HG02759 (cell line): Measurements from ENCODE around the gene CLPSL1.

Experiments
- ATAC-seq: cut with Tn5 transposase; IDR thresholded peaks from one replicate; pipeline ENCODE4 v1.9.1; 2021; ENCODE audit warnings: mild to moderate bottlenecking, moderate library complexity; ENCODE audit not compliant: unreplicated experiment

Gene CLPSL1

DNA sequence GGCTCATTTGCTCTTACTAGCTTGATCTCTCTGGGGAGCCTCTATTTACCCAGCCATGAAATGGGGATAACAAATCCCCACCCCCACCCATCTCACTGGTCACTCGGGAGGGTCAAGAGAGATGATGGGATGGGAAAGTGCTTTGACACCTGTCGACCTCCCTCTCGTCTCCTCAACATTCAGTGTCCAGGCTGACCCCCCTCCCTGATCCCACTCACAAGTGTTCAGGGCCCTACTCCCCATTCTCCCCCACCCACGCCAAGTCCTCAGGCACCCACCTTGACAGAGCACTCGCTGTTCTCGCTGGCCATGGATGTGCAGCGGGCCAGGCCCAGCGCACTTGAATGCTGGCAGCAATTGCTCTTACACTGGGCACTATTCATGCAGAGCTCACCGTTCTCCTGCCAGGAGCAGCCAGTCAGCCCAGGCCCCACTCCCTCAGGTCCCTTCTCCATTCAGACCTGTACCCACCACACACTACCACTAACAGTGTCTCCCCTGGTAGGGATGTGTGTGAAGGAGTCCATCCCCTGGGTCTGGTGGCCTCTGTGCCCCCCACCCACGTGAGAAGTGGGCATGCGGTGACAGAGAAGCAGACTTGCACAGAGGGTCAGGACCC, 14.7 kb downstream of the CLPSL1 start:
- ATAC-seq = no peak

DNA sequence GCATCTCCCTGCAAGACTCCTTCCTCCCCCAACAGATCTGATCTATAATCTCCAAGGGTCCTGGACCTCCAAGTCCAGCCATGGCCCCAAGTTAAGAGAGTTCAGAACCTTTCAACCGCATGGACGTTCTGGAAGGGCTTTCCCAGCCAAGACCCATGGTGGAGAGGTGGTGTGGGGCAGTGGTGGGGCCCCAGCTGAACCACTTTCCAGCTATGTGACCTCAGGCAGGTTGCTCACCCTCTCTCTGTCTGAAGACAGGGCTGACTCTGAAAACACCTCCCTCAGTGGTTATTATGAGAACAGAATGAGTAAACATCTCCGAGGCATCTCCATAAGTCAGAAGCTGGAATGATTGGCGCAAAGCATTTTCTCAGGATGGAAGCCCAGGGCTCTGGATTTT, 15.4 kb downstream of the CLPSL1 start:
- no peak for ATAC-seq

DNA sequence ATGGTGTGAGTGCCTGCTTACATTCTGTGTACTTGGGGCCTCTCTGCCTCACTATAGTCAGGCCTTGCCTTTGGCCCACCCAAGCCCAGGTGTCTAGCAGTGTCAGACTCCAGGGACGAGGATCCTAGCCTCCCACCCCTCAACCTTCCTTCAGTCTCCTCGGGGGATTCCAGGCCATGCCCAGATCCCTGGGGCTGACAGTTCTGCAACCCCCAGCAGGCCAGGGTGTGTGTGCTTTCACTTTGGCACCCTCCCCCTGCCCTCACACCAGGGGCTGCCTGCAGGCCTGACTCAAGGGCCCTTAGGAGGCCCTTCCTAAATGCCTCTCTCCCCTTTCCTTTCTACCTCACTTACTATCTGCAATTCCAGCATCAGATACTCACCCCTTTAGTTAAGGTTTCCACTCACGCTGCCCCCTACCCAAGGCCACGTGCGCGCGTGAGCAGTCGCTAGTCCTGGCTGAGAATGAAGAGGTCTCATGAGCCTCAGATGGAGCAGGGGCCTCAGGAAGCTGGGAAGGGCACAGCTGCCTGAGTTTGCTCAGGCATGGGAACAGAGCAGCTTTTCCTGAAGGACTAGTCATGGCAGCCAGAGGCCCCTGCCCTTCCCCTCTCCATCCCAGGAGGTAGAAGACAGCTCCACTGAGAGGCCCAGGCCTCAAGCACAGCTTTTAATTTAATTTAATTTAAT, 17.2 kb downstream of the CLPSL1 start:
- no peak for ATAC-seq

DNA sequence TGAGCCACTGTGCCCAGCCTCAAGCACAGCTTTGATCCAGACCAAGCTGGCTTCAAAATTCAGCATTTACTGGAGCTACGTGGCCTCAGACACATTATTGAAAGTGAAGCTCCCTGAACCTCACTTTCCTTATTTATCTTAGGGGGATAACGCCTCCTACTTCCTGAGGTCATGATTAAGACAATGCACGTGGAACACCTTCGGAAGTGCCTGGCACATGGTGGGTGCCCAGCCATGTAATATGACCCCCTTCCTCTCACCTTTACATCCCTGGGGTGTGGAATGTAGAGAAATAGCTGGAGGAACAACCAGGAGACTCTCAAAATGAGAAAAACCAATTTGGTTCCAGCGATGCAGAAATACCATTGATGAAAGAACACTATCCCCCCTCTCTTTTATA, 17.9 kb downstream of the CLPSL1 start:
- no peak for ATAC-seq

DNA sequence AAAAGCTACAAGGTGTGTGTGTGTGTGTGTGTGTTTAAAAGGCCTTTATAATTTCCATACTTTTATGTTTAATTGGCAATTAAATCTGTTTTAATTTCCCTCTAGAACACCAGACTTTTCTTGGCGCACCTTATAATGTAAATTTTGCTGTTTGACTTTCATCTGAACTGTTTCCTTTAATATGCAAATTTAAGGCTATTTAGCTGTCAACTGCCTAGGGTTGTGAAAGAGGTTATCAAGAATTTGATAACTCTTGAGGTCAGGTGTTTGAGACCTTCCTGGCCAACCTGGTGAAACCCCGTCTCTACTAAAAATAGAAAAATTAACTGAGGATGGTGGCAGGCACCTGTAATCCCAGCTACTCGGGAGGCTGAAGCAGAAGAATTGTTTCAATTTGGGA, 20.3 kb downstream of the CLPSL1 start:
- no peak for ATAC-seq

DNA sequence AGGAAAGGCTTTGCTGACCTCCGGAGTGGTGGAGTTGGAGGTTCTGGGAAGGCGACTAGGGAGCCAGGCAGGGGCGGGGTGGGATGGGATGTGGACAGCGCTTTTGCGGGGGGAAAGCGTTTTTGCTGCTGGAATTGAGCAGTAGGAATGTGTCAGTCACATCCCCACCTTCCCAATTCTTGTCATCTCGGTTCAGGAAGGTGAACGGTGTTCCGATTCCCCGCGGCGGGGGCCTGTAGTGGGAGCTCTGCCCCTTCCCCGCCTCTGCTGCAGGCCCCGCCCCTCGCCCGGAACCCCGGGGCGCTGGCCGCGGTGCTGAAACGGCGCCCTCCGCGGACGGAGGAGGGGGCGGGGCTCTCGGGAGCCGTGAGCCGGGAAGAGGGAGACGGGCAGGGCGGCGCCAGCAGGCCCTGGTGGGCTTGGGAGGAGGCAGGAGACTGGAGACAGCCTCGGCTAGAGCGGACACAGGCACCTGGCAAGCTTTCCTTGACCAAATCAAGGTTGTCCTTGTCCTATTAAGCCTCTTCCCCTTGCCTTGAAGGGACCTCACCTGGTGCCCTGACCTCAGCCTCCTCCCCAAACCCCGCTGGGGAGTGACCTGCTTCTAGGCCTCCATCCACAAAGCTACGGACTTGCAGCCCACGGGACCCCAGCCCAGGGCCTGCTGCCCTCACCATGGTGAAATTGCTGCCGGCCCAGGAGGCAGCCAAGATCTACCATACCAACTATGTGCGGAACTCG, 24.3 kb downstream of the CLPSL1 start, which contains the start of gene LHFPL5:
Gene LHFPL5 (plus strand): TSS at position 357 of the 741 bp plus-strand sequence. CDS start 319 bp downstream, at position 676.
- no peak for ATAC-seq

DNA sequence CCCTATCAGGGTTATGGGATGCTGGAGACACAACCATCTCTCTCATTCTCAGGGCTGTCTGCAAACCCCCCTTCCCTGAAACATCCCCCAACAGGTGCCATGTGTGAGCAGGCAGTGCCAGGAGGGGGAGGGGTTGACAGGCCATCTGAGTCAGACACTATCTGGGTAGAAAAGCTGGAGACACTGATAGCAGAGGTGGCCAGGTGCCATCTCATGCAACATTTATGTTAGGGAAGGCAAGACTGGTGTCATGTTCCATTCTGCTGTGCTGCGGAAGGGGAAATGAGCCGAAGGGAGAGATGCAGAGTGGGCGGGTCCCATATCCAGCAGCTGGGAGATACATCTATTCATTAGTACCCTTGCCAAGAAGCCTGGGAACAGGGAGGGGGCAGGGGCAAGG, 27.9 kb downstream of the CLPSL1 start:
- no peak for ATAC-seq

DNA sequence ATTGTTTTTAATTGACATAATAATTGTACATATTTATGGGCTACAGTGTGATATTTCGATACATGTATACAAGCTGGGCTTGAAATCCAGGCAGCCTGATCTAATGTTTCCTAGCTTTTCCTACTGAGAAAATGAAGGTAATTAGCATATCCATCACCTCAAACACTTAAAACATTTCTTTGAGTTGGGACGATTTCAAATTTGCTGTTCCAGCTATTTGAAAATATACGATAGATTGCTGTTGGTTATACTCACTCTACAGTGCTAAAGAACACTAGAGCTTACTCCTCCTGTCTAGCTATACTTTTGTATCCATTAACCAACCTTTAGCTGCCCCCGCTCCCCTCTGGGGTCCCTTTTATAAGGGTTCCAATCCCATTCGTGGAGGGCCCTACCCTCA, 29.0 kb downstream of the CLPSL1 start:
- no peak for ATAC-seq

DNA sequence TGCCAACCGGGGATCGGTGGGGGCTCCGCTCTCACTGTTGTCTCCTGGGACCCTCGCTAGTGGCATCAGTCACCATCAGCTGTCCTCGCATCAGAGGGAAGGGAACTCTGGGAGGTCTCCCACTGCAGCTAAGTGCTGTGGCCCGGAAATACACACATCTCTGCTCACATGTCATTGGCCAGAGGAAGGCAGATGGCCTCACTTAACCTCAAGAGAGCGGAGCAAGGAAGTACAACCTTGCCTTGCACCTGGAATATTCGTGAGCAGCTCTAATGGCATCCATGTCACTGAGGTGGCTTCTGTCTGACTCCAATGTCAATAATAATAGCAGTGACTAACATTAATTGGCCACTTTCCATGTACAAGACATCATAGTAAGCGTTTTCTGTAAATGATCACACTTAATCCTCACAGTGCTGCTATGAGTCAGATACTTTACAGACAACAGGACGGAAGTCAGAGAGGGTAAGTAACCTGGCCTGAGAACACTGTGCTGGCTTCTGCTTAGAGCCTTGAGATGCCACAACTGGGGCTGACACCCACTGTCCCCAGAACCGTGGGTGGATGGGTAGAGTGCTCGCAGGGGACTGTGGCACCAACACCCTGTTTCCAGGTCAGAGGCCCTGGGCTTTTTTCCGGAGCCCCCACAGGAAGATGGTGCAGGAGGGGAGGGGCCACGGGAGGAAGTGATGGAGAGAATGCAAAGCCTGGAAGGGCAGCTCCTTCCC, 30.3 kb downstream of the CLPSL1 start:
- ATAC-seq = no peak

DNA sequence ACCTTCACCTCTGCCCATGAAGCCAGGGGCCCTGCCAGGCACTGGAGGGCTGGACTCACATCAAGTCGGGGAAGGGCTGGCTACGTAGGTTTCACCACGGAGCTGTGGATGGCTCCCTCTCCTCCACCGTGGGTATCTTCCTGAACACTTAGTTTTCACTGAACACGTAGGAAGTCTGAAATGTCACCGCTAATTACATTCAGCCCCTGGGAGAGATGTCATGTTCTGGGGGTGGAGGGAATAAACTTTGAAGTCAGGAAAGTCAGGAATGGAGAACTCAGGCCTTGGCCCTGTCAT, 30.8 kb downstream of the CLPSL1 start:
- ATAC-seq = no peak

DNA sequence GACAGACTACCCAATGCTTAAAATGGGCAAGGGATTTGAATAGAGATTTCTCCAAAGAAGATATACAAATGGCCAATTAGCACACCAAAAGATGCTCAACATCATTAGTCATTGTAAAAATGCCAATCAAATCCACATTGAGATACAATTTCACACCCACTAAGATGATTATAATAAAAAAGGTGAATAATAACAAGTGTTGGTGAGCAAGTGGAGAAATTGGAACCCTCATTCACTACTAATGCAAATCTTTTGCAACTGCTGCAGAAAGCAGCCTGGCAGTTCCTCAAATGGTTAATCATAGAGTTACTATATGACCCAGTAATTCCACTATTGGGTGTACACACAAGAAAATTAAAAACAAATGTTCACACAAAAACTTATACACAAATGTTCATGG, 36.7 kb downstream of the CLPSL1 start:
- no peak for ATAC-seq

DNA sequence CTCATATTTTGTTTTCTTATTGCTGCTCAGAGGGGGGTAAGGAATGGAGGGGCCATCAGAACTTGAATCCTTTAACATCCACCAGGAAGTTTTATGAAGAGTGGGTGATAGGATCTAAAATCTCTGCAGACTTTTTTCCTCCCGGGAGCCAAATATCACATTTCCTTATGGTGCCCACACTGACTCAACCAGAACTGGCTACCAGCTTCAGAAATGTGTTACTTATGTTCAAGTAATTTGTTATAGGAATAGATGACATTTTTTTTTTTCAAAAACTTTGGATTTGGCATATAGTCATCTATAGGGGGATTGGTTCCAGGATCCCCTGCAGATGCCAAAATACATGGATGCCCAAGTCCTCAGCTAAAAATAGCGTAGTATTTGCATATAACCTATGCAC, 42.8 kb downstream of the CLPSL1 start:
- no peak for ATAC-seq

DNA sequence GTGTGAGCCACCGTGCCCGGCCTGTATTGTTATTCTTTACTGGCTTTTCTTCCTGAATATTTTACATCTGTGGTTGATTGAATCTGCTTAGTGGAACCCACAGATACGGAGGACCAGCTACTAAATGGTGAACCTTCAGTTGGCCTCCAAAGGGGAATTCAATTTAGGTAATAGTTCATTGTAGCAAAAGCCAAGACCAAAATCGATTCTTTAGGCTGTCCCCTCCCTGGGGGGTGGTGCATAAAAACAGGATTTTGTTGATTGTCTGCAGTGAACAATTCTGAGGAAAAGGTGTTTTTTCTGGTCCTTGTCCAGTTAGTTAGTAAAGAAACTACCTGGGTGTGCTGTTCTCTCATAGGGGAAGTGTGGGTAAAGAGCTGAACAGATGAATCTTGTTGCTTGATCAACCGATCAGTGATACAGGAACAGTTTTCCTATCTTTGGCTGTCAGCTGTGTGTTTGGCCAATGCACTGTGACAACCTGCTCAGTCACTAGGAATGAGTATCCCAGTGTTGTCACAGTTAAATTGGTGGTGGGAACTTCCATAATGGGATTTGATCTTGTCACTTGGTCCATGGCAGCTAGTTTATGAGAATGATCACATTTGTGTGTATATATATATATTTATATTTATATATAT, 43.9 kb downstream of the CLPSL1 start:
- no peak for ATAC-seq

DNA sequence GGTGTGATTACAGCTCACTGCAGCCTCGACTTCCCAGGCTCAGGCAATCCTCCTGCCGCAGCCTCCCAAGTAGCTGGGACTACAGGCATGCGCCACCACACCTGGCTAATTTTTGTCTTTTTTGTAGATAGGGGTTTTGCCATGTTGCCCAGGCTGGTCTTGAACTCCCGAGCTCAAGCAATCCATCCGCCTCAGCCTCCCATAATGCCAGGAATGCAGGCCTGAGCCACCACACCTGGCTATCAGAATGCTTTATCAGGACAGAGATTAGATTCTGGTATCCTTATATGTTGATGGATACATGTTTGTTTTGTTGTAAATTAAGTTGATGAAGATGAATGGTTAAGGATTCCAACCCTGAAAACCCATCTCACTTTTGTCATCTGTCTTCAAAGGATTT, 48.5 kb downstream of the CLPSL1 start:
- ATAC-seq = no peak

DNA sequence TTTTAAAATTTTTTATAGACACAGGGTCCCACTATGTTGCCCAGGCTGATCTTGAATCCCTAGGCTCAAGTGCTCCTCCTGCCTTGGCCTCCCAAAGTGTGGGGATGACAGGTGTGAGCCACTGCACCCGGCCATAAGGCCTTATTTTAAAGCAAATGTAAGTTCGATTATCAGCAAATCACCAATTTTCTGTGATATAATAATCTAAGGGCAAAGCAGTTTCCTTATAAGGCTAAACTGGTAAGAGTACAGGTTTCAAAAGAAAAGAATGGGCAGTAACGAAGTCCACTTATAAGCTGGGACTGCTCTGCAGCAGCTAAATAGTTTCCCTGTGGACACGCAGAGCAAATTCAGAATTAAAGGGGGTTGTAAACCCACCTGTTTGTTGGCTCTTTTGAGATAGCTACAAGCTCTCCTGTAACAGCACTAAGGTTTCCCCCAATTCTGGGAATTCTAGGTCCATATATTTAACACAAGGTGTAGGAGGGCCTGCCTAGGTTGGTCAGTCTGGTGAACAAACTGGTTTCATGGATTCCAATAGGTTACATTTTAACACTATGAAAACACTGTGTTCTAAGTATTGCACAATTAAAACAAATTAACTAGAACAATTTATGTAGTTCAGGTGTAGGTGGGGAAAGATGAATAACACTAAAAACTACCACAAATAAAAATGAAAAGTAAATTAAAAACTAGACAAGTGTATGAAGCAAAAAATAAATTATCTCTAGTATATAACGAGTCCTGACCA, 50.6 kb downstream of the CLPSL1 start:
- no peak for ATAC-seq

DNA sequence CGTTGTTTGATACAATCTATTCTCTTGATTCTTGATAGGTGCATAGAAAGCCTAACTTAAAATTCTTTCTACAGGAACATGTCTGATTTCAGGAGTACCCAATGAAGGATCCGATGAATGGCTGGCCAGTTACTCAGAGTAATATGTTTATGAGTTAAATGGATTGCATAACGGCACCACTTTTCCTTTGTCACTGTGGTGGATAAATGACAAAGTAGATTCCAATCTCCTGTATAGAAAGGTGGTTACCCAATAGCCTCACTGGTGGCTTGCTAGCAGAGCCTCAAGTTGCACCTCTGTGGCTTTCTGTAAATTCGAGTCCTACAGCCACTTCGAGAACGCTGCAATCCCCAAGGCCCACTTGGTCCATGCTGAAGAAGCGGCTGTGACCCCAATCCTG, 52.7 kb downstream of the CLPSL1 start:
- no peak for ATAC-seq
